Neural progenitor cell (in vitro differentiated cells): Measurements from ENCODE around the gene RABGAP1.

Source experiments
- EZH2phosphoT487 ChIP-seq: fragments of 200-600 bp; sonication (generic); IDR thresholded peaks from 2 replicates; pipeline ENCODE4 v1.6.1; 2017; ENCODE audit warnings: antibody characterized with exemption
- TF ChIP-seq, protein P1 (sequence below): fragments of 200-600 bp; sonication (generic); IDR thresholded peaks from 2 replicates; pipeline ENCODE4 v1.5.1; 2017; ENCODE audit warnings: antibody characterized with exemption, mild to moderate bottlenecking

DNA sequence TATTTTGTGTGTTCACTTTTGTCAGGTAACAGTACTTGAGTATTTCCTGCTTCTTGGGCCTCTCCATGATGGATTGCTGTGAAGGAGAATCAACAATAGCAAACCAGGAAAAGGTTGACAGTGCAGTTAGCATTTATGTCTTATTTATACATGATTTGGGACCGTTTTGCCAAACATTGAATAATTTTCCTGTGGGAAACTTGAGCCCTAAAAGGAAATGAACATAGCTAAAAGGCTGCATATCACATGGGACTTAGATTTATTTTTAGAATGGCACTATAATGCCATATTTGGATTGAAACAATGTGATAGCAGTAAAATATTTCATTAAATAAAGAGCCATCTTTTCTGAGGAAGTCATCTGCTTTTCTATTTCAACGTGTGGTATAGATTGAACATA is 107.9 kb downstream of the RABGAP1 start:
- TF ChIP-seq, protein P1, sequence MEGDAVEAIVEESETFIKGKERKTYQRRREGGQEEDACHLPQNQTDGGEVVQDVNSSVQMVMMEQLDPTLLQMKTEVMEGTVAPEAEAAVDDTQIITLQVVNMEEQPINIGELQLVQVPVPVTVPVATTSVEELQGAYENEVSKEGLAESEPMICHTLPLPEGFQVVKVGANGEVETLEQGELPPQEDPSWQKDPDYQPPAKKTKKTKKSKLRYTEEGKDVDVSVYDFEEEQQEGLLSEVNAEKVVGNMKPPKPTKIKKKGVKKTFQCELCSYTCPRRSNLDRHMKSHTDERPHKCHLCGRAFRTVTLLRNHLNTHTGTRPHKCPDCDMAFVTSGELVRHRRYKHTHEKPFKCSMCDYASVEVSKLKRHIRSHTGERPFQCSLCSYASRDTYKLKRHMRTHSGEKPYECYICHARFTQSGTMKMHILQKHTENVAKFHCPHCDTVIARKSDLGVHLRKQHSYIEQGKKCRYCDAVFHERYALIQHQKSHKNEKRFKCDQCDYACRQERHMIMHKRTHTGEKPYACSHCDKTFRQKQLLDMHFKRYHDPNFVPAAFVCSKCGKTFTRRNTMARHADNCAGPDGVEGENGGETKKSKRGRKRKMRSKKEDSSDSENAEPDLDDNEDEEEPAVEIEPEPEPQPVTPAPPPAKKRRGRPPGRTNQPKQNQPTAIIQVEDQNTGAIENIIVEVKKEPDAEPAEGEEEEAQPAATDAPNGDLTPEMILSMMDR = no peak
- TF ChIP-seq EZH2phosphoT487 = no peak
